ENCODE results near the gene ACSM3.
A peak's percentile ranks its signal among the peaks of the same experiment; 100 is the strongest.

ACSM3 gene

DNA sequence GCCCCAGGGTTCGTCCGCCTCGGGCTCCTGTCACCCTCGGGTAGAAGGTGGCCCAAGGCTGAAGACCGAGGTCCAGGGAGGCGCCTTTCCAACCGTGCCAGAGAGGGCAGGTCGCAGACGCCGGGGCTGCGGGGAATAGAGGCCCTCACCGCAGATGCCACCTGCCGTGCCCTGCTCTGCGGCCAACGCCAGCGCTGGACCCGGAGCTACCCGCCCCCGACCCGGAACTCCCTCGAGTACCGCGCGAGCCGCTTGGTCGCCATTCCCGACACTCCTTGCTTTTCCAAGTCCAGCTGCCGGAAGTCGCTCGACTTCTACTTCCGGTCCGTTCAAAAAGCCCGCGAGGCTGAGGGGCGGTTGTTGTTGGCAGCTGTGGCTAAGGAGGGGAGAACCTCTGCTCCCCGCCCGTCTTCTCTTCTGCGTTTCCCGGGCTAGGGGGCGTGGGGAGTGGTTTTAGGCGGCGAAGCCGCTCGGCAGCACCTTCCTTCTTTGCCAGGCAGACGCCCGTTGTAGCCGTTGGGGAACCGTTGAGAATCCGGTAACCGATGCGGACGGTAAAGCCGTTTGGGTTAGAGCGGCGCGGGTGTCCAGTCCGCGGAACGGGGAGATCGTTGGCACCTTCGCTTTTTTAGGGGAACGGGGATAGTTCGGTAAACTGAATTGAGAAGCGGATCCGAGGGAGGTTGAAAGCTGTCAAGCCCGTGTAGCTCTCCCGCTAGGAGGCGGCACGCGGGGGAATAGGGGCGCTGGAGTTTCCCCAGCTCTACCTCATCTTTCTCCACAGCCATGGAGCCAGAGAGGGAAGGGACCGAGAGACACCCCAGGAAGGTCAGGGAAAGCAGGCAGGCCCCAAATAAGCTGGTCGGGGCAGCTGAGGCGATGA lies 42.6 kb downstream of the ACSM3 start, which contains the start of the genes ERI2 and REXO5:
TSS of gene ERI2 (minus strand) at position 305 of the 883 bp plus-strand sequence. CDS start at position 263, 42 bp downstream.
TSS of gene REXO5 (plus strand) at position 360 of the 883 bp plus-strand sequence. CDS start at position 787, 427 bp downstream.
- peak; percentile 89 for DNase-seq

DNA sequence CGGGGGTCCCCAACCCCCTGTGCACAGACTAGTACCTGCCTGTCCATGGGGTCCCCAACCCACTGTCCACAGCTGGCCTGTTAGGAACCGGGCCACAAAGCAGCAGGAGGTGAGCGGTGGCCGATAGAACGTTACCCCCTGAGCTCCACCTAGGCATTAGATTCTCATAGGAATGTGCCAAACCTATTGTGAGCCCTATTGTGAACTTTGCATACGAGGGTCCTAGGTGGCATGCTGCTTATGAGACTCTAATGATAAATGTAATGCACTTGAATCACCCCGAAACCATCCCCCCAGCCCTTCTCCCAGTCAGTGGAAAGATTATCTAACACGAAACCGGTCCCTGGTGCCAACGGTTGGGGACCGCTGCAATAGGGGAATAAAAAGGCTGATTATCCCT lies 44.0 kb downstream of the ACSM3 start:
- DNase-seq: no peak

DNA sequence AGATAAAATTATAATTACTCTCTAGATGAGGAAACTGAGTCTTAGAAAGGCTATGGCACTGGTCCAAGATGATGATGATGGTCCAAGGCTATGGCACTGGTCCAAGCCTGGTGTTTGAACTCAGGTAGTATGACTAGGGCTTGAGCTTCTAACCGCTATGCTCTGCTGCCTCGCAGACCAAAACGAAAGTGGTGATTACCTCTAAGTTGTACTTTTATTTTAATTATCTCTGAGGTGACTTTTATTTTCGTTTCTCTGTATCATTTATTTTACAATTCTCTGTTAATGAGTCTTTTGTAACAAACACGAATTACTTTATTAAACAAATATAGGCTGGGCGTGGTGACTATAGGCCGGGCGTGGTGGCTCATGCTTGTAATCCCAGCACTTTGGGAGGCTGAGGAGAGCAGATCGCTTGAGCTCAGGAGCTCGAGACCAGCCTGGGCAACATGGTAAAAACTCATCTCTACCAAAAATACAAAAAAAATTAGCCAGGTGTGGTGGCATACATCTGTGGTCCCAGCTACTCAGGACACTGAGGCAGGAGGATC lies 48.1 kb downstream of the ACSM3 start:
- DNase-seq: no peak

DNA sequence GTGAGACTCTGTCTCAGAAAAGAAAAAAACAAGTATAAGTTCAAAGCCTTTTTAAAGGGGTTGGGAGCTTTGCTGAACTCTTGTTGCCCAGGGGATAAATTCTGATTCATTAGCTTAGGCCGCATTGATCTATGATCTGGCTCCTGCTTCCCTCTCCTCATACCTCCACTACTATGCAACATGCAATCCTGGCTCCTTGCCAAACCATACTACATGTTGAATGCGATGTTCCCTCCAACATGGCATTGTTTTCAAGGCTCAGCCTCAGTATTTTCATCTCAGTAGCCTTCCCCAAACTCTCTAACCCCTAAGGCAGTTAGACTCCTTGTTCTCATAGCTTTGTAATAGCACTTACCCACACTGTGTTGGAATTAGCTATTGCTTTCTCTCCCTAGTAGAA lies 48.7 kb downstream of the ACSM3 start:
- no peak for DNase-seq

DNA sequence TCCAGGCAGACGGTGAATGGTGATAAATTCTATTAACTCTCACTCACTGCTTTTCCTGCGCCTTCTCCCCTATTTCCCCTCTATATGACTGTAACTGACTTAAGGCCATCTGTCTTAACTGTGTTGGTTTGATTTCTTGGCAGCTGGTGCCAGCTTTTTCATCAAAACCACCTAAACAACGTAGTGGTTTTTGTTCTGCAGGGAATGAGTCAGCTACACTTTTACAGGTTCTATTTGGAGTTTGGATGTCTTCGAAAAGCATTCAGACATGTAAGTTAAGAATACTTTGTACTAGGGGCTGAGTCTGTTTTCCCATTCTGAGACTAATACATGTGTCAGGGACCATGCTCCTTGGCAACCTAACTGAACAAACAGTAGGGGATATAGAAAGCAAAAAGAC lies 51.0 kb downstream of the ACSM3 start:
- no peak for DNase-seq

DNA sequence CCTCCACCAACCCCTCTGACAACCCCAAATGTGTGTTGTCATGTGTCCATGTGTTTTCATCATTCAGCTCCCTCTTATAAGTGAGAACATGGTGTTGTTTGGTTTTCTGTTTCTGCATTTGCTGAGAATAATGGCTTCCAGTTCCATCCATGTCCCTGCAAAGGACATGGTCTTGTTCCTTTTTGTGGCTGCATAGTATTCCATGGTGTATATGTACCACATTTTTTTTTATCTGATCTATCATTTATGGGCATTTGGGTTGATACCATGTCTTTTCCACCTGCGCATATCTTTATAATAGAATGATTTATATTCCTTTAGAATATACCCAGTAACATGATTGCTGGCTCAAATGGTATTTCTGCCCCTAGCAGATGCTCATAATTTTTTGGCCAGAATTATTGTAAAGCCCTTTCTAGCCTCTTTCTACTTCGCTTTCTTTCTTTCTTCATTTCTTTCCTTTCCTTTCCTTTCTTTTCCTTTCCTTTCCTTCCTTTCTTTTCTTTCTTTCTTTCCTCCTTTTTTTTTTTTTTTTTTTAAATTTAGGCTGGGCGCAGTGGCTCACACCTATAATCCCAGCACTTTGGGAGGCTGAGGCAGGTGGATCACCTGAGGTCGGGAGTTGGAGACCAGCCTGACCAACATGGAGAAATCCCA lies 55.2 kb downstream of the ACSM3 start:
- DNase-seq: no peak

DNA sequence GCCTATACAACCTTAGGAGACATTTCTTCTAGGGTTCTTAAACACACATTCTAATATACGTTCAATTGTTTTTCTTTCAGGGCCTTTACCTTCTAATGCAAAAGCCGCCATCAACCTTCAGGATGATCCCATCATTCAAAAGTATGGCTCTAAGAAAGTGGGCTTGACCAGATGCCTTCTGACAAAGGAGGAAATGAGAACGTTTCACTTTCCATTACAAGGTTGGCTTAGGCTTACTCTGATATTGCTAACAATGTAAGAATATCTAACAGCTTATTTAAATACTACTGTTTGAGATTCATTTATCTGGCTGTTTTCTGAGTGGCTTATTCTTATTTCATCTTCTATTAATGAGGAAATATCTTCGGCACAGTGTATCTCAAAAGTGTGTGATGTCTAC lies 57.9 kb downstream of the ACSM3 start:
- no peak for DNase-seq

DNA sequence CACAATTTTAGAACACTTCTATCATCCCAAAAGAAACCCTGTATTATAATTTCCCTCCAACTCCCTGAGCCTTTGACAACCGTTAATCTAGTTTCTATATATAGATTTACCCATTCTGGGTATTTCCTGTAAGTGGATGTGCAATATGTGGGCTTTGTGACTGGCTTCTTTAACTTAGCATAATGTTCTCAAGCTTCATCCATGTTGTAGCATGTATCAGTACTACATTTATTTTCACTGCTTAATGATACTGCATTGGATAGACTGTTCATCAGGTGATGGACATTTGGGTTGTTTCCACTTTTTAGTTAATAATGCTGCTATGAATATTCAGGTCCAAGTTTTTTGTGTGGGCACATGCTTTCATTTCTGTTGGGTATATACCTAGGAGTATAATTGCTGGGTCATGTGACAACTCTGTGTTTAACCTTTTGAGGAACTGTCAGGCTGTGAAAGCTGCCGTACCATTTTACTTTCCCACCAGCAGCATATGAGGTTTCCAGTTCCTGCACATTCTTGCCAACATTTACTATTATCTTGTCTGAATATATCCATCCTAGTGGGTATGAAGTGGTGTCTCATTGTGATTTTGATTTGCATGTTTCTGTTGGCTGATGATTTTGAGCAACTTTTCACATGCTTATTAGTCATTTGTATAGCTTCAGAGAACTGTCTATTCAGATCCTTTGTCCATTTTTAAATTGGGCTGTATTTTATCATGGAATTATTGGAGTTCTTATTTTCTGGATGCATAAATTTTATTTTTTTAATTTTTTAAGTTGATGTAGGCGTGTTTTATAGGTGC lies 58.9 kb downstream of the ACSM3 start:
- no peak for DNase-seq

DNA sequence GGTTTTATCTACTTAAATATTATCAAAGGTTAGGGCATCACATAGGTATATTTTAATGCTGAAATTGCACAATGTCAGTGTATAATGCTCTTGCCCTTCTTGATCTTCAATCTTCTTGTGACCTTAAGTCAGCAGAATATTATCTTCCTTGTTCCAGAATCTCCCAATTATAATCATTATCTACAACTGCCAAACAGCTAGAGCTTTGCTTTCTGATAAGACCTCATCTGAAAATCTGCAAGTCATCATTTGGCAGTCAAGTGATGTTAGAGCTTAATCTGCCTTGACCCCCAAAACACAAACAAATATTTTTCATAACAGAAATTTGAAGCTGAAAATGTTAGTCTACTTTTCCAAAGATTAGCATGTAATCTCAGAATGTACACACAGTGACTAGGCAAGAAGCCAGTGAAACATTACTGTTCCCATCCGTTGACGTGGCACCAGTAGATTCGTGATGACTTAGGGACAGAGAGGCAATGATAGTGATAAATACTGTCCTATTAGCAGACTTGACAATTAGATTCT lies 62.3 kb downstream of the ACSM3 start:
- no peak for DNase-seq

DNA sequence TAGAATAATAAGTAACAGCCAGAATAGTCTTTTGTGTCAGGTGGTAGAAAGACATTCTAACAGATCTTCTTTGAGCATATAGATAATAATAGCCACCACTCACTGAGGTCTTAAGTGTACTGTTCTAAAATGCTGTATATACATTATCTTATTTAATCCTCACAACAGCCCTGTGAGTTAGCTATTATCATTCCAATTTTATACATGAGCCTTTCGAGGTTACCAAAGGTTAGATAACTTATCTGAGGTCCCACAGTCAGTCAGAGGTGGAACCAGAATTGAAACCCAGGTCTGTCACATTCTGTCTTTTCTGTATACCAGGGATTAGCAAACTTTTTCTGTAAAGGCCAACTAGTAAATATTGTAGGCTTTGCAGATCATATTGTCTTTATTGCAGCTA lies 65.7 kb downstream of the ACSM3 start:
- DNase-seq: no peak

DNA sequence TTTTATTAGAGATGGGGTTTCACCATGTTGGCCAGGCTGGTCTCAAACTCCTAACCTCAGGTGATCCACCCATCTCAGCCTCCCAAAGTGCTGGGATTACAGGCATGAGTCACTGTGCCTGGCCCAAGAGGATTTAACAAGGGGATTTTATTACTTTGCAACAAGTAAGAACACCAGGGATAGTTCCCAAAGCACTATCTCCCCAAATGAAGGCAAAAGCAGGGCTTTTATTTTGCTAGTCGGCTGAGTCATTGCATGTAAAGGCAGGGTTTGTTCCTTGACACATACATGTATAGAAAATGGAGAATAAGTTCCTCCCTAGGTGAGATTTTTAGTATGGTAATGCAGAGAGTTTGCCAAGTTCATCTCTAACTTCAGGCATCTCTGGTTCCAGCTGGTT lies 66.6 kb downstream of the ACSM3 start:
- DNase-seq: no peak

DNA sequence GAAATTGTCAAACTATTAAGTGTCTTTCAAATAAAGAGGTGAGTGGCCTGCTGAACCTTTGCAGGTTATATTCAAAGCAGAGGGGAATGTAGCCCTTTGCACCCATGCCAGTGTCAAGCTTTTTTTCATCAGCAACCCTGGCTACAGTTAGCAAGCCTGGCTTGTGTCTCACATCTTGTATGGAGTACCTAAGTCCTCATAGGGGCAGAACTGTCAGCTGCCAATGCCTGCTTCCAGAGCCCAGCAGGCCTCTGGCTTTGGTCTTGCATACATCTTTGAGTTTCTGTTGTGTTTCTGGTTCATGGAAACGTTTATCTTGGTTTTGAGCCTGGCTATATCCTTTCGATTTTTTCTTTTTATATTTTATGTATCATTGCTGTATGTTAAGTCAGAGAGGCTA lies 69.3 kb downstream of the ACSM3 start:
- DNase-seq: no peak

DNA sequence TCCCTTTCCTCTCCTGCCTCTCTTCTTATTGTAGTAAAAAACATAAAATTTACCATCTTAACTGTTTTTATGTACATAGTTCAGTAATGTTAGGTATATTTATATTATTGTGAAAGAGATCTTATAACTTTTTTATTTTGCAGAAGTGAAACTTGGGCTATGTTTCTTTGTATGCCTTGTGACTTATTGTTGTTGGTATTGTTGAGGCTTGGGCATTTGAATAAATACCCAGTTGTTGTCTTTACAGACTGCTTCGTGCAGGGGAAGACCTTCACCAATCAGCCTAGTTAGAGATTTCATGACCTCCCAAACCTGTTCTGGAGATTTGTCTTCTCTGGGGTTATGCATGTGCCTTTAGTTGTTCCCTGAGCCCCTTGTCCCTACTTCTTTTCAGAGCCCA lies 74.4 kb downstream of the ACSM3 start:
- no peak for DNase-seq

DNA sequence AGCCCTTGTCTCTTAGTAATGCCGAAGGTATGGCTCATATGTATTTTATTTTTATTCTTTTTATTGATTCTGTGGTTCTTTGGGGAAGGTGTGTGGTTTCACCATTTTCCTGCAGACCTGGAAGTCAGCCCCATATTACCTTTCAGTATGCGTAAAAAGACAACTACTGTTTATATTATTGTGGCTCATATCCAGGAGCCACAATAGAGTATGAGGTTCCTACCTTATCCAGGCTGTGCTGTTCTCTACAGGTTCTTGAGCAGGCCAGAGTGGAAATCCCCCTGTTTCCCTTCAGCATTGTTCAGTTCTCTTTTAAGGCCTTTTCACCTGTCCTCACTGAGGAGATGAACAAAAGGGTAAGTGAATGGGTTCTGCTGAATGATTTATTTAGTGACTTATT lies 75.7 kb downstream of the ACSM3 start:
- no peak for DNase-seq

DNA sequence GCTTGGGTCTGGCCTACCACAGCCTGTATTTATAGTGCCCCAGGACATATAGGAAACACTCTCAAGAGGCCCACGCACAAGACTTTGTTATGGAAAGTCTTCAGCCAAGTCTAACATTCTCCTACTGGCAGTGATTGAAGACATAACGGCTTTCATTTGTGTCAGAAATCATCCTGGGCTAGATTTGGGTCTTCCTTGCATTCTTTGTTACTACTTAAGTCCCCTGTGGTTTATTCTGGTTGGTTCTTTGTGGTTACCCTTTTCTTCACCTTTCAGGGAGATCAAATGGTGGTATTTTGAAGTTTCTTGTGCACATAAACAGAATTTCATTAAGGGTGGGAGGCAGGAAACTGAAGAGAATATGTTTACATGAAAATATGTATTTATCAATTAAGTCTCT lies 80.2 kb downstream of the ACSM3 start:
- DNase-seq: no peak

DNA sequence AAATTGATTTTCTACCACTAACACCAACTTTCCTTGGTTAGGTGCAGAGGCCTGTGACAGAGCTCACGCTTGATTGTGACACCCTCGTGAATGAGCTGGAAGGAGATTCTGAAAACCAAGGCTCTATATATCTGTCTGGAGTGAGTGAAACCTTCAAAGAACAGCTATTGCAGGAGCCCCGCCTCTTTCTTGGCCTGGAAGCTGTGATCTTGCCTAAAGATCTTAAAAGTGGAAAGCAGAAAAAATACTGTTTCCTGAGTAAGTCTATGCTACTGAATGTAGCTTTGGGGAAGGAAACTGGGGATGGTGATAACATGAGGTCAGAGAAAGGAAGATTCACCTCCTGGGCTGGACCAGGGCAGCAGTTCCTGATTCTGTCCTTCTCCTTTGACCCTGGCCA lies 80.8 kb downstream of the ACSM3 start:
- no peak for DNase-seq

DNA sequence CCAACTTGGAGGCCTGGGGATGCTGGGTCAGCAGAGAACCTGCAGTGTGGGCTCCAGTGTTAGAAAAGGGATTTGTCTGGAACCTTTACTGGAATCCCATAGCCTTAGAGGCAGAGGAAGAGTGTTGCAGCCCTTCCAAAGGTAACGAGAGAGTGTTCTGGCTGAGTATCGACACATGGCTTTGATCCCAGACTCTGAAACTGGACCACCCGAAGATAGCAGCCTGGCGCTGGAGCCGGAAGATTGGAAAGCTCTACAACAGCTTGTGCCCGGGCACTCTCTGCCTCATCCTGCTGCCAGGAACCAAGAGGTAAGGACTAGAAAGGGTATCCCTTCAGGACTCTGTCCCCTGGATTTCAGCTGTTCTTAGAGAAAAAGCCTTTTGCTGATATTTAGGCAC lies 82.2 kb downstream of the ACSM3 start:
- DNase-seq: no peak

DNA sequence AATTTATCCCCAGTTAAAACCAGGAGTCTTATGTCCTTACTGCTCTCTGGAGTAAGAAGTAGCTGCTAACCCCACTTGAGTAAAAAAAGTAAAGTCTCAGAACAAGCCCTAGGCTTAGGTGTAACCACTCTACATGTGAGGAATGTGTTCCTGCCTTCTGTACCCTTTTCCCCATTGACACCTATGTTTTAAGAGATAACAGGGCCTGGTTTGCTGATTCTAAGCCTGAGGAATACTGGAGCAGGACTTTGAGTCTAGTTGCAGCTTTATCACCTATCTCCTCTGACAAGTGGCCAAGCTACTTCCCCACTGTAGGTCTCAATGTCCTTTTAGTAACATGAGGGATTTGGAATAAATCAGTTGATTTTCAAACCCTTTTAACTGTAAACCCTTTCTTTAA lies 82.7 kb downstream of the ACSM3 start:
- no peak for DNase-seq
